ENCODE results near the gene SYDE1.

- TF ChIP-seq CTCF (IDR thresholded peaks at IDR 0.05; ENCODE audit: poor library complexity, severe bottlenecking), result no peak
- no peak for TF ChIP-seq TAF1 (IDR thresholded peaks at IDR 0.05; ENCODE audit: low read depth)
- no peak for TF ChIP-seq EP300 (conservative IDR thresholded peaks at IDR 0.05; ENCODE audit: poor library complexity, severe bottlenecking)
- no peak for TF ChIP-seq POLR2AphosphoS5 (IDR thresholded peaks at IDR 0.05)
- TF ChIP-seq SMC3 (conservative IDR thresholded peaks at IDR 0.05; ENCODE audit: poor library complexity), result no peak
Observed at GRCh38 chr19:15111758-15112157, 4.6 kb downstream of the SYDE1 start.

Measured in neural cell (in vitro differentiated cells).